ENCODE data around the gene GRPEL1. TPM values are rescaled to one million over a fixed set of nuclear protein-coding genes. Genes with fewer than 3 reads are reported as not detected.
"Not testable (repeated sequence)": the region's sequence is repeated elsewhere in the genome, so short reads cannot be mapped to it uniquely, and the experiment has no call there.

The GRPEL1 gene
- total RNA-seq, 2 donors from 2014 or later = 26.7 to 40.1 TPM

DNA sequence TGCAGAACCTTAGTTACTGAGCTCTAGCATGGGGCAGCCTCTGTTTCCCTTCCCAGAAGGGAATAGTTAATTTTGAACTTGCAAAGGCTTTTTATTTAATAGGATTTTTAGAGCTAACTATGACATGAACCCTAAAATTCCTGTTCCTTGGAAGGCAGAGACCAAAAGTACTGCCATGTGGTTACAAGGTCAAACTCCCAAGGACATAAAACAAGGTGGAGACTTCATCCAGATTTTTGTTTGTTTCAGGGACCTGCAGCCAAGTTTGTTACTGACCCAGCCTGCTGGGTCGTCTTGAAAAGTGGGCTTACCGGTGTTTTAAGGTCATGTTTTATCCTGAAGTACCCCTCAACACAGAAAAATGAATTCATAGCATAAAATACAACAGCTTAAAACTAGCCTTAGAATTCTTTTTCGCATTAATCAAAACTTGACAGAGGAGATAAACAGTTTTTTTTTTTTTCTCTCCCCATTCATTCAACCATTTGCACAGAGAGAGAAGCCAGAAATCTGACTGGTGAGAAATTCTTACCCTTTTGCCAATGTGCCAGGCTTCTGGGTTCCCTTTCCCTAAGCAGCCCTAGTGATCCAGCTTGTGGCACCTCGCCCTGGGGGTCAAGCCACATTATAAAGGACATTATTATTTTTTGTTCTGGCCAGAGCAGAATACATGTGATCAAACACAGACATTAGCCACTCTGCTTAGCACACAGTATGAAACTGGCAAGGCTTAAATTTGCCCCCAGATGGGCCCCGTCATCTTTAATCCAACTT, 21.5 kb upstream of the GRPEL1 start:
- DNase-seq (ENCODE audit: low spot score) = no peak
- no peak for ATAC-seq (ENCODE audit: insufficient number of reproducible peaks, low FRiP score, low read depth)
- H3K4me1 ChIP-seq (ENCODE audit: control insufficient read depth in 1 of 2, low read depth in 2 of 2) = peaks cover 3 to 12% of the 10 kb centered on the region in 2 donors

GRCh38 chr4:7087036-7087435, 19.2 kb upstream of the GRPEL1 start:
- H3K4me1 ChIP-seq (ENCODE audit: control insufficient read depth in 1 of 2, low read depth in 2 of 2) = peaks cover 3 to 12% of the 10 kb centered on the region in 2 donors
- DNase-seq (ENCODE audit: low spot score) (no peak), ATAC-seq (ENCODE audit: insufficient number of reproducible peaks, low FRiP score, low read depth) (no peak)
- TF ChIP-seq, protein P1, sequence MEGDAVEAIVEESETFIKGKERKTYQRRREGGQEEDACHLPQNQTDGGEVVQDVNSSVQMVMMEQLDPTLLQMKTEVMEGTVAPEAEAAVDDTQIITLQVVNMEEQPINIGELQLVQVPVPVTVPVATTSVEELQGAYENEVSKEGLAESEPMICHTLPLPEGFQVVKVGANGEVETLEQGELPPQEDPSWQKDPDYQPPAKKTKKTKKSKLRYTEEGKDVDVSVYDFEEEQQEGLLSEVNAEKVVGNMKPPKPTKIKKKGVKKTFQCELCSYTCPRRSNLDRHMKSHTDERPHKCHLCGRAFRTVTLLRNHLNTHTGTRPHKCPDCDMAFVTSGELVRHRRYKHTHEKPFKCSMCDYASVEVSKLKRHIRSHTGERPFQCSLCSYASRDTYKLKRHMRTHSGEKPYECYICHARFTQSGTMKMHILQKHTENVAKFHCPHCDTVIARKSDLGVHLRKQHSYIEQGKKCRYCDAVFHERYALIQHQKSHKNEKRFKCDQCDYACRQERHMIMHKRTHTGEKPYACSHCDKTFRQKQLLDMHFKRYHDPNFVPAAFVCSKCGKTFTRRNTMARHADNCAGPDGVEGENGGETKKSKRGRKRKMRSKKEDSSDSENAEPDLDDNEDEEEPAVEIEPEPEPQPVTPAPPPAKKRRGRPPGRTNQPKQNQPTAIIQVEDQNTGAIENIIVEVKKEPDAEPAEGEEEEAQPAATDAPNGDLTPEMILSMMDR (IDR thresholded peaks at IDR 0.05) = no peak
- no peaks in the 10 kb centered on the region for H3K9me3 ChIP-seq
- H3K36me3 ChIP-seq = no peaks in the 10 kb centered on the region
- no peaks in the 10 kb centered on the region for H3K27me3 ChIP-seq (replicated peaks; ENCODE audit: insufficient read depth)
- no peak overlapping the region for H3K27ac ChIP-seq
- no peak overlapping the region for H3K4me3 ChIP-seq

More for the DNA sequence above, 21.5 kb upstream of the GRPEL1 start:
- H3K36me3 ChIP-seq = no peaks in the 10 kb centered on the region
- no peaks in the 10 kb centered on the region for H3K9me3 ChIP-seq
- no peak overlapping the region for H3K4me3 ChIP-seq
- no peaks in the 10 kb centered on the region for H3K27me3 ChIP-seq (replicated peaks; ENCODE audit: insufficient read depth)
- H3K27ac ChIP-seq = no peak overlapping the region
- TF ChIP-seq, protein P1 (IDR thresholded peaks at IDR 0.05) = no peak

- TF ChIP-seq, protein P1 (IDR thresholded peaks at IDR 0.05) = no peak
- Histone ChIP-seq H3K4me3 (no peak overlapping the region), H3K27ac (no peak overlapping the region), H3K9me3 (no peaks in the 10 kb centered on the region), H3K4me1 (ENCODE audit: control insufficient read depth in 1 of 2, low read depth in 2 of 2) (peaks cover 3 to 12% of the 10 kb centered on the region in 2 donors), H3K27me3 (replicated peaks; ENCODE audit: insufficient read depth) (no peaks in the 10 kb centered on the region), H3K36me3 (no peaks in the 10 kb centered on the region)
- no peak for DNase-seq (ENCODE audit: low spot score)
- no peak for ATAC-seq (ENCODE audit: insufficient number of reproducible peaks, low FRiP score, low read depth)
Observed at GRCh38 chr4:7086384-7086783, 18.5 kb upstream of the GRPEL1 start.

DNA sequence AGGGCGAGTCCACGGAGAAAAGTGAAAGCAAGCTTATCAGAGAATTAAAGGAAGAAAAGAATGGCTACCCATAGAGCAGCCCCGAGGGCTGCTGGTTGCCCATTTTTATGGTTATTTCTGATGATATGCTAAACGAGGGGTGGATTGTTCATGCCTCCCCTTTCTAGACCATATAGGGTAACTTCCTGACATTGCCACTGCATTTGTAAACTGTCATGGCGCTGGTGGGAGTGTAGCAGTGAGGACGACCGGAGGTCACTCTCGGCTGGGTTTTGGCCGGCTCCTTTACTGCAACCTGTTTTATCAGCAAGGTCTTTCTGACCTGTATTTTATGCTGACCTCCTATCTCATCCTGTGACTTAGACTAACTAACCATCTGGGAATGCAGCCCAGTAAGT, 16.7 kb upstream of the GRPEL1 start:
- H3K36me3 ChIP-seq; H3K27ac ChIP-seq; H3K4me1 ChIP-seq (ENCODE audit: control insufficient read depth in 1 of 2, low read depth in 2 of 2); H3K9me3 ChIP-seq; DNase-seq (ENCODE audit: low spot score); H3K27me3 ChIP-seq (replicated peaks; ENCODE audit: insufficient read depth); ATAC-seq (ENCODE audit: insufficient number of reproducible peaks, low FRiP score, low read depth): not testable (repeated sequence)
- H3K4me3 ChIP-seq = peak overlapping the region; percentile 53

DNA sequence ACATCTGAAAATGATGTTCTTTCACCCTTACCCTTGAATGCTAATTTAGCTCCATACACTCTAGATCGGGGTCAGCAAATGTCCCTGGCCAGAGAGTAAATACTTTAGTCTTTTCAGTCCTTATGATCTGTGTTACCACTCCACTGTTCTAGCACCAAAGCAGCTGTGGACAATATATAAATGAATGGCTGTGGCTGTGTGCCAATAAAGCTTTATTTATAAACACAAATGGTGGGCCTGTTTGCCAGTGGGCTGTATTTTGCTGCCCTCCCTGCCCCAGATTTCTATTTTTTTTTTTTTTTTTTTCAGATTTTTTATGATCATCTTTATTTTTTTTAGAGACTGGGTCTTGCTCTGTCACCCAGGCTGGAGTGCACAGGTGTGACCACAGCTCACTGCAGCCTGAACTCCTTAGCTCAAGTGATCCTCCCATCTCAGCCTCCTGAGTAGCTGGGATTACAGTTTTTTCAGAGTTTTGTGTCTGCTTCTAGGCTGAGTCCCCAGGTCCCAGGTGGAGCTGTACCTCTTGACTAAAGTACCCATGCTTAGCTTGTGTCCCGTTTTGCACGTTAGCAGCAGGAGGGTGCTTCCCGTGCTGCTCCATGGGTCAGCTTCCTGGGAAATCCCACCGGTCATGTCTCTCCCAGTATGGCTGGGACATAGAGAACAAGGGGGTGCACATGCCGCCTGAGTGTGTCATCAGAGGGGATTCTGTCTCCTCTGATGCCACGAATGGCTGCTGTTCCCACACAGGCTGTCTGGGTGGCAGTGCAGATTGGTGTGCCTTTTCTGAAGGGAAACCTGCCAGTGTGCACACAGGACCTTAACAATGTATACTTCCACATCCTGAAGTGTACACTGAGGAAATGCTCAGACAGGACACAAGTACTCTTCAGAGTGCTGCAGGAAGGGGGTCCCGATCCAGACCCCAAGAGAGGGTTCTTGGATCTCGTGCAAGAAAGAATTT, 16.0 kb upstream of the GRPEL1 start:
- Histone ChIP-seq H3K9me3 (peaks cover 3% of the 10 kb centered on the region), H3K36me3 (no peaks in the 10 kb centered on the region), H3K27me3 (replicated peaks; ENCODE audit: insufficient read depth) (no peaks in the 10 kb centered on the region), H3K4me1 (ENCODE audit: control insufficient read depth in 1 of 2, low read depth in 2 of 2) (no peaks in the 10 kb centered on the region), H3K27ac (no peak overlapping the region), H3K4me3 (peak overlapping the region; percentile 53)
- DNase-seq (ENCODE audit: low spot score) (no peak), ATAC-seq (ENCODE audit: insufficient number of reproducible peaks, low FRiP score, low read depth) (no peak)
- TF ChIP-seq, protein P1 (IDR thresholded peaks at IDR 0.05) = no peak

- not testable (repeated sequence) for H3K27me3 ChIP-seq (replicated peaks; ENCODE audit: insufficient read depth); H3K27ac ChIP-seq; H3K4me3 ChIP-seq; DNase-seq (ENCODE audit: low spot score); H3K9me3 ChIP-seq; H3K36me3 ChIP-seq; ATAC-seq (ENCODE audit: insufficient number of reproducible peaks, low FRiP score, low read depth); H3K4me1 ChIP-seq (ENCODE audit: control insufficient read depth in 1 of 2, low read depth in 2 of 2)
Observed at GRCh38 chr4:7079909-7080308, 12.0 kb upstream of the GRPEL1 start.

DNA sequence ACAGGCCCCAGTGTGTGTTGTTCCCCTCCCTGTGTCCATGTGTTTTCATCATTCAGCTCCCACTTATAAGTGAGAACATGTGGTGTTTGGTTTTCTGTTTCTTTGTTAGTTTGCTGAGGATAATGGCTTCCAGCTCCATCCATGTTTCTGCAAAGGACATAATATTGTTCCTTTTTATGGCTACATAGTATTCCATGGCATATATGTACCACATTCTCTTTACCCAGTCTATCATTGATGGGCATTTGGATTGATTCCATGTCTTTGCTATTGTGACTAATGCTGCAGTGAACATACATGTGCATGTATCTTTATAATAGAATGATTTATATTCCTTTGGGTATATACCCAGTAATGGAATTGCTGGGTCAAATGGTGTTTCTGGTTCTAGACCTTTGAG, 11.6 kb upstream of the GRPEL1 start:
- not testable (repeated sequence) for H3K36me3 ChIP-seq; ATAC-seq (ENCODE audit: insufficient number of reproducible peaks, low FRiP score, low read depth); H3K27me3 ChIP-seq (replicated peaks; ENCODE audit: insufficient read depth); H3K9me3 ChIP-seq; H3K27ac ChIP-seq; H3K4me3 ChIP-seq; H3K4me1 ChIP-seq (ENCODE audit: control insufficient read depth in 1 of 2, low read depth in 2 of 2); DNase-seq (ENCODE audit: low spot score)
